NCI-H2227 (cell line): ENCODE results near the gene GHRHR.

Experiments used
- DNase-seq: peaks from one replicate; lab custom pipeline; 2025; ENCODE audit not compliant: unreplicated experiment; lab: John Stamatoyannopoulos, UW

The GHRHR gene

DNA sequence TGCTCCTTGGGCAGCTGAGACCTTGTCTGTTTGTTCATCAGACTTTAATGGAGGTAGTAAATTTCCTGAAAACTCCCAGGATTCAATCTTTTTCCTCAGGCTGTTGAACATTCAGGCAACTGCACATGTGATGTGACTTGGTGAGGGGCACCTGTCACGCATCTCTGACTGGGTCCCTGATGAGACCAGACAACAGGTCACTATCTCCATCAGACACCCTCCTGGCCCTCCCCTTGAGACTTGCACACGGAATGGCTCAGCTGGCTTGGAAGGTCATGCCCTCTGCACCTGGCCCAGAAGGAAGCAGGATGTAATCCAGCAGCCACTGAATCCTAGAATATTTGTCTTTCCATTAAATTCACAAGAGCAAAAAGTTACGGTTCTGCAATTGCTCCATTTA is 36.2 kb upstream of the GHRHR start:
- no peak for DNase-seq

DNA sequence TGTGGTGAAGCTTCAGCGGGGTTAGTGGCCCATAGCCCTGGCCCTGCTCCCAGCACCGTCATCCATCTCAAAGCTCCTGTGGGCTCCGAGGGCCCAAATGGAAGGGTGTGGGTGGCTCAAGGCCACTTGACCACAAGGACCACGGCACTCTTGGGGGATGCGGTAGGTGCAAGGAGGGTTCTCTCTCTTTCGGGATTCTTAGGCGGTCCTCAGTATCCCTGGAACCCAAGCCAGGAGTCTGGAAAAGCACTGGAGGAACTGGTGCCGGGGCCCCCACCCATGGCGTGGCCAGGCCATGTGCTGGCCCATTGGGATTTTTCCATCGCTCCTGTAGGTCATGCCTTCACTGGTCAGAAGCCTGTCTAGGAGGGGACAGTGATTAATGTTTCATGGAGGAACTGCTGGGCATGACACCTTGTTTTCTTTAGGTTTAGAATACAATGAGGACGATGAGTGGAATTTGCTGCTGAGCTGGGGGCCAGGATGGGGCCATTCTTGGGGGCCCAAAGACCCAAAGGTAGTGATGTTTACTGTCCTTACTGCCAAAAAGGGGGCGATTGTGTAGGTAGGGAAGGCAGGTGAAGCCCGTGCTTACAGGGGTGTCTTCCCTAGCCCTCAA is 35.4 kb upstream of the GHRHR start:
- no peak for DNase-seq

DNA sequence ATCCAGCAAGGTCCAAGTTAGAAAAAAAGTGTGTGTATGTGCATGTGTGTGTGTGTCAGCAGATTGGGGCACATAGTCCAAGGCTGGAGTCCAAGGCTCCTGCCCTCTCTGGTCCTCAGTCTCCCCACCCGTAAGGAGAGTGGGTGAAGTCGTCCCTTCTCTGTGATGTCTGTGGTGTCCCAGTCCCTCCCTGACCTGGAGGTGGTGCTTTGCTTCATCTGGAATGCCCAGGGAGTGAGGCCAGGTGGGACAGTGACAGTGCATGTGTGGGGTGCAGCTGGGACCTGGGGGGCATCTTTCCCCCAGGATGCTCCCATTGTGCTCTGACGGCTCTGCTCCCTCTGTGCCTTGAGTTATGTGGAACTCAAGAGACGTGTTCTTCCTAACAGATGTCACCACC is 34.1 kb upstream of the GHRHR start:
- DNase-seq: no peak

DNA sequence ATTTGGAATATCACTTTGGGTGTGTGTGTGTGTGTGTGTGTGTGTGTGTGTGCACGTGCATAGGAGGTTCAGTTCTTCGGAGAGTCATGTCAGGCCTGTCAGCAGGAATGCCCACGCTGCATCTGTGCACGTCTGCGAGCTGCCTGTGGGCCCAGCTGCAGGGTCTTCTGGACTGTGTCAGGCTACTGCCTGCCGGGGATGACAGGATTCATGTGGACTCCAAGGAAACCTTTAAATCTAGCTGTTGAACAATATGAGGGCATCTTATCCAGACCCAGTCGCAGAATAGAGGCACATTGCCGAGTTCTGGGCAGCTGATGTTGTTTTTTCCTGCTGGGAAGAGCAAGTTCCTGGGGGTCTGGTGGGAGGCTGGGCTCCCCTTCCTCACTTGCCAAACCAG is 33.1 kb upstream of the GHRHR start:
- DNase-seq: no peak

DNA sequence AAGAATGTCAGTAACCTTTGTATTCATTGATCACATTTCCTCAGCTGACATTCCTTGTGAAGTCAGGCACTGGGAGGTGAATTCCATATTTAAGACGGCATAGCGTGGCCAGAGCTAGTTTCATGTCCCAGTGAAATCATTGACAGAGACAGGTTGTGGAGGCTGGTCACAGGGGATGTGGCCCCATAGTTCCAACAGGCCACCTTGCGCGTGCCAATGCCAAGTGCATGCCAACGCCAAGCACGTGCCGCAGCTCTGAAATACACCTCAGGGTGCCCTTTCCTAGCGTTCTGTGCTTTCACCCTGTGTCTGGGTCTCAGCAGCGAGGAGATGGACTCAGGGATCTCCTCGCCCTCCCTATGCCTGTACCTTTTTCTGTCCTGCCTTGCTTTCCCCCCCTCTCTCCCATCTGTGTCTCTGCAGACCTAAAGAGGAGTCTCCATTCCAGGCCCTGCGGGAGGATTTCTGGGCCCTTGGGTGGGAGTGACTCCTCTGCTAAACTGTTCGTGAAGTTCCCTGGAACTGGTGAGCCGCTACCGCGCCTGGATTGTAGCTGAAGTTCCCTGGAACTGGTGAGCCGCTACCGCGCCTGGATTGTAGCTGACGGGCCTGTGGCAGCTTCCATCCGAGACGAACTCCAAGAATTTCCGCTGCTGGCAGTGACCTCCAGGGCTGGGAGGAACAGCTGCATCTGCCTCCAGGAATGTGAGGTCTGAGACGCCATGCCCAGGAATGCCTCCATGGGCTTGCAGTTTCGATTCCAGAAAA is 32.4 kb upstream of the GHRHR start:
- no peak for DNase-seq

DNA sequence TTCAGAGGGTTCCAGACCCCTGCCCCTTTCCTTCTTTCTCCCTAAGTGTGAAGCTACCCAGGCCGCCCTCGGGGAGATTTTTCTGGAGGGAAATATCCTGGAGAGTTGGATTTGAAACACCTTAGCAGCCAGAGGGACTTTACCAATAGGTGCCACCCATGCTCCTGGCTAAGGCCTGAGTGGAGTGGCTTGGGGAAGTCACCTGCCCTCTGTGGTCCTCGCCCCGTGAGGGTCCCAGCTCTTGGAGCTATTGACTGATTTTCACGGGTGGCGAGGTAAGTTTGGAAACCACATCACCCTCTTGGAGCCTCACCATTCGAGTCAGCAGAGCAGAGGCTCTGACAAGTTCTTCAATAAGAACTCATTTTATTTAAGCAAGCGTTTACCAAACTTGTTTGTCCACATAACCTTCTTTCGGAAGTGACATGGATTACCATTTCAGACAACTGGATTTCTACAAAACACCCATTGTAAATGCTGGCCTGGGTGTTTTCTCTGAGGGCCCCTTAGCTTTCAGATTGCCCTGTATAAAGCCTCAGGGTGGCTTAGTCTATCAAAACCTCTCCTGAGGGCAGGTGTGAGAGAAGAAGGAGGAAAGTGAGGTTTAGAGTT is 31.7 kb upstream of the GHRHR start:
- no peak for DNase-seq

DNA sequence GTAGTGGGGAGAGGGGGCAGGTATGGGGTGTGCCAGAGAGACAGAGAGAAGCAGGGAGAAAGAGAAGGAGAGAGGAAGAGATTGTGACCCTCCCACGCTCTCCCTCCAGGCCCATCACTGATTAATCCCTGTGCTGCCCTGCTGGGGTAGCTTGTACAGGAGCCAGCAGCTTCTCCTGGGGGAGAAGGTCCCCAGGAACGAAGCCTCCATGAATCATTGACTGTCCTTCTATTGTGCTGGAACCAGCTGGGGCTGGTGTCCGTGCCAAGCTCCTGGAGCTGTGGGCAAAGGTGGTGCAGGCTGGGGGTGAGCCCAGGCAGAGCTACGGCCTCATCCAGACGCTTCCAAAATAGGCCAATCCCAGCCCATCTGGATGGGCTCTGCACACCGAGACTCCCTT is 31.2 kb upstream of the GHRHR start:
- DNase-seq: no peak

DNA sequence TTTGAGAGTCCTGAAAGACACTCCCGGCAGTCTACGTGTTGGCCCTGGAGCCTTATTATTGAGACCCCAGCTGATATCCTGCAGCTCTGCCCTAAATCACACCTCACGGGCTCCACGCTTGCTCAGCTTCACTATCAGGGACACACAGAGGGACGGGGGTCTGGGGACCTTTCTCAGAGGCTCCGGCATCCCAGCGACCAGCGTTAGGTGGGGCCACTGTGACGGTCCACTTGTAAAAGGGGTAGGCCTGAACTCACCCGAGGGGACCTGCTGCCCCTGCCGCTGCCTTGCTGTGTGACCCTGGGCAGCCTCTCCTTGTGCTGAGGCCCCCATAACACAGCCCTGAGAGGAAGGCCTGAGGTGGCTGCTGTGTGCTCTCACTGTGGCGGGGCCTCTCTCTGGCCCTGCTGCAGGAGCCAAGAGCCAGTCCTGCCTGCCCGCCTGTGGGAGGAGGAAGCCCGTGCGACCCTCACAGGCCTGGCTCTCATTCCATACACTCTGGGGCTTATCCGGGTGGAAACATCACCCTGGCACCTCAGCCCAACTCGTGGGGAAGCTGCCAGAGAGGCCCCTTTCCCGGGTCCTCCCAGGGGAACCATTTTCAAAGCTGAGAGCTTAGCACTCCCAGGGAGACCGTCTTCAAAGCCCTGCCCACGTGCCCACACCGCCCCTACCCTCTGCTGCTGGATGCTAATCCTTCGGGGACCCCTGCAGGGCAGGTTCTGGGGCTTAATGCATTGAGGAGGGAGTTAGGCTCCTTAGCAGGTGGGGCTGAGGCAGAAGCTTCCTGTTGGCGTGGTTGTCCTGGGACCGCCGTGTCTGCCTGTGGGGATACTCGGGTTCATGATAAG is 30.4 kb upstream of the GHRHR start:
- DNase-seq: no peak

DNA sequence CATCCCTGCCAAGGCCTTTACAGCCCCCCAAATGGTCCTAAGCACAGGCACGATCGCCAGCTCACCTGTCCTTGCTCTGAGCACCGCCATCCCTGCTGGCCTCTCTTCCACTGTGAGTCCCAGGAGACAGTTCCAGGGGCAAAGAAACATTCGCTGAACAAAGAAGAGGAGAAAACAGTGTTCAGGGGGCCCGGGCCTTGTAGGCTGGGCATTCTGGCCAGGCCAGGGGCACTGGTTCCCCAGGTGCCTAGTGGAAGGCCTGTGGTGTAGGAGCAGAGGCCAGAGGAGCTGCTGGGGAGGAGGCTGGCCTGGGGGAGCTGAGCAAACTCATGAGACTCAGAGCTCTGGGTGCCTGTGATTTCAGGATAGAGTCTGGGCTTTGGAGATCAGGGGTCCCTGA is 29.5 kb upstream of the GHRHR start:
- no peak for DNase-seq

DNA sequence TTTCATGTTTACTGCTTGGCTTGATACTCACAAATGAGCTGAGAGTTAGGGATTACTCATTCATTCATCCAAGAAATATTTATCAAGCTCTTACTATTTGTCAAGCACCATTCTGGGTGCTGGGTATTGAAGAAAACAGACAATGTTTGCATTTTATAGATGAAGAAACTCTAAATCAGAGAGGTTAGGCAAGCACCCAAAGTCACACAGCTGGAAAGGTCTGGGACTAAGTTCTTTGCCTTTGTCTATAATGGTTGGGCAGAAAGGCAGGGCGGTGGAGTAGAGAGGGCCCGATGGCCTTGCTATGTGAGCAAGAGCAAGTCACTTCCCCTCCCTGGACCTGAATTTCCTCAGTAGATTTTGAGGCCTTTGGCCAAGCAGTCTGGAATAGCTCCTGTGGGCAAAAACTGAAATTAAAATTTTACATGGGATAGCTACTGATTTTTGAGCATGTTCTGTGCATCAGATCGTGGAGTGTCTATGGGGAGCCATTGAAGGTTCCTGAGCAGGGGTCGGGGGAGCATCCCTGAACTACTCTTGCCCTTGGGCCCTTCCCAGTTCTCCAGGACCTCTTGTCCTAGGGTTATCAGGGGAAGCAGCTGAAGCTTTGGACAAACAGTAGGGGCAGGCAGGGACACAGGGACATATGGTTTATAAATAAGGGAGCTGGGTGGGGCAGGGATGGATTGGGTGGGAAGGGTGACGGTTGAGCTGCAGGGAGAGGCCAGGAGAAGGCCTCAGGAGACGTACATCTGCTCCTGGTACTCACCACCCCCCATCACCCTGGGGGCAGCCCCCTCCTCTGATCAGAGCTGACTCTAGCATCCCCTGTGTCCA is 28.8 kb upstream of the GHRHR start:
- DNase-seq: no peak

DNA sequence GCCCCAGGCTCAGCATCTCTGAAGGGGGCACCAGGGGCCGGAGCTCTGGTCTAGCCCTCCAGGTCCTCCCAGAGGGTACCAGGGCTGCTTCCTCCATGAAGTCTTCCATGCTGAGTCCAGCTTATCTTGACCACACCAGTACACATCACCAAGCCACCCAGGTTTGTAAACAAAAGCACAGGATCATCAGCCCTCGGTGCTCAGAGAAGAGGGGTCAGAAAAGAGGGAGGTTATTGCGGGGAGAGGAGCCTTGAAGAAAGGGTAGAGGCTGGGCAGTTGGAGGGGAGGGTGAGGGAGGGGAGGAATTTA is 28.2 kb upstream of the GHRHR start:
- no peak for DNase-seq

DNA sequence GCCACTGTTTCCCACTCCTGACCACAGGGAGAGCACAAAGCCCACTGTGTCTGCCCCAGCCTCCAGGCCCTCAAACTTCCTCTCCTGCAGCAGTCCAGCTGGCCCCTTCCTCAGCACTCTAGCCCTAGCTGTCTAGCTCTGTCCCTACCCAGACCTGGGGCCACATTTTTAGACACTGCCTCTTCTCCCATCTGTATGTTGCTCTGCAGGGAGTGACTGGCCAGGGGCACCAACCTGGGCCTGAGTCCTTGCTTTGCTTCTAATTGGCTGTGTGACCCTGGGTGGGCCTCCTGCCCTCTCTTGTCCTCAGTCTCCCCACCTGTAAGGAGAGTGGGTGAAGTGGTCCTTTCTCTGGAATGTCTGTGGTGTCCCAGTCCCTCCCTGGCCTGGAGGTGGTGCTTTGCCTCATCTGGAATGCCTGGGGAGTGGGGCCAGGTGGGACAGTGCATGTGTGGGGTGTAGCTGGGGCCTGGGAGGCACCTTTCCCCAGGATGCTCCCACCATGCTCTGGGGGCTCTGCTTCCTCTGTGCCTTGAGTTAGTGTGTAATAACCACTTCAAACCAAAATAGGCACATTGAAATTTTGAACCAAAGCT is 27.0 kb upstream of the GHRHR start:
- no peak for DNase-seq

DNA sequence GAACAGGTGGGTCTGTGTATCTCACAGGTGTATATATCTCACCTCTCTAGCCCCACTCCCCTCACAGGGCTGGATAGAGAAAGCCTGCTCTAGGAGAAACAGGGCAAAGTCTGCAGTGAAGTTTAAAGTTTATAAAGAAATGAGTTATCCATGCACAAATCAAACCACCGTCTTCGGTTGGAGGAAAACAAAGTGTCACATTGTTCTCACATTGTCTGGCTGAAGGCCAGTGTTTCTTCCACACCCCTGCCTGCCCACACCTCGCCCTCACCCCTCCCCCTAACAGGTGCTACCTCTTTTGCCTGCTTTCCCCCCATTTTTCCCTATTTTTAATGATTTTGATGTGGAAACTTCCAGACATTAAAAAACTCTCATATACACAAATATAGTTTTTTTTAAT is 26.3 kb upstream of the GHRHR start:
- DNase-seq: no peak

DNA sequence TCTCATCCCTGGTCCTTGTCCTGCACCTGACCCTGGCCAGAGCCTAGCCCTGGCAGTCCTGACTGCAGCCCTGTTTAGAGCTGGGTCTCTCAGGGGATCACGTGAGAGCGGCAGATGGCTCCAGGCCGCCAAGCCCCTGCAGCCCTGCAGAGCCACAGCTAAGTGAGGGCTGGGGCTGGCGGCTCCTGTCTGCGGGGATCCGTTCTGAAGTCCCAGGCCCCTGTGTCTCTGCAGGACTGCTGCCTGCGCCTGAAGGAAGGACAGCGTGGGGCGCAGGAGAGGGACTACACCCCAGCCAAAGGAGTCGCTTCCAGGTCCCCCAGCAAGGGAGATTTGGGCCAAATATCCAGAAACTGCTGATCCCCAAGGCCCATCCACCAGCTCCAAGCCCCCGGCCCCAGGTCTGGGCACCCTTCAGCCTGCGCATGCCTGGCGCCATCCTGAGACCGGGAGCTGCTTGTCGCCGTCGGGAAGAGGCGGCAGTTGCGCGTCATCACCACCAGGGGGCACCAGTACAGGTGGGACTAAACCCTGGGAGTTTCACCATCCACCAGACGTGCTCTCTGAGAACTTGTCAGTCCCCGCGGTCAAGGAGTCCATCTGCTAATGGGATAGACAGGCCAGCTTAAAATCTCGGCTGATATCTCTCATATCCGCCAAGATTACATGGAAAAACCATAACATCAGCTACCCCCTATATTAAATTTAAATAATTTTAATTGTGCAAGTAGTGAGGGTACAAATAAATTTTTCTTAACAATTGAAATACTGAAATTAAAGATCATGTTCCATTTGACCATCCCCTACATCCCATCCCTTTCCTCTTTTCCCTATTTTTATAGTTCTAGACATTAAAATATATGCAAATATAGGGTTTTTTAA is 25.1 kb upstream of the GHRHR start:
- DNase-seq: peak; percentile 91

DNA sequence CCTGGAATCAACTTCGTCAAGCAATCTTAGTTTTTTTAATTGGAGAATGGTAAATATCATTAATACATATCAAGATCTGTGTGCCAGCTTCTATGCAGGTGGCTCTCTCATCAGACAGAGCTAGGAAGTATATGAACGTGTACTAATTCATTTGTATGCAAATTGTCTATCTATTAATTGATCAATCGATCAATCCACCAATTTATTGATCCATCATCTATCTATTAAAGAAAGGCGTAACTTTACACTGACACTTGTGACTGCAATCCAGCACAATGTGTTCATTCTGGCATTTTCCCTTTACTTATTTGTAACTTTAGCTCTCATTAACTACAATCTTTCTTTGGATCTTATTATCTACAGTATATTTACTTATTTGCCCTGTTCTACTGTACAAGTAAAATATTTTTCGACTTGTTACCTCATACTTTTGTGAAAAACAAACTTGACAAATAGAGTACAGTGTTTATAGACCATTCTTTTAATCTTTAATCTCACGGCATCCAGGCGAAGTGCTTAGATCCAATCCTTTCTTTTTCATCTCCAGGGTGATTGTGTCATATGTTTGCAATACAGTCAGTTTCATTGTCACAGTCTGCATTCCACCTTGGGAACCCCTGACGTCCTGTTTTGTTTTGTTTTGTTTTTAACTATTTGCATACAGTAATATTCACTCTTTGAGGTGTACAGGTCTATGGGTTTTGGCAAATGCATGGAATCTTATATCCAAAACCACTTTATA is 22.0 kb upstream of the GHRHR start:
- no peak for DNase-seq

DNA sequence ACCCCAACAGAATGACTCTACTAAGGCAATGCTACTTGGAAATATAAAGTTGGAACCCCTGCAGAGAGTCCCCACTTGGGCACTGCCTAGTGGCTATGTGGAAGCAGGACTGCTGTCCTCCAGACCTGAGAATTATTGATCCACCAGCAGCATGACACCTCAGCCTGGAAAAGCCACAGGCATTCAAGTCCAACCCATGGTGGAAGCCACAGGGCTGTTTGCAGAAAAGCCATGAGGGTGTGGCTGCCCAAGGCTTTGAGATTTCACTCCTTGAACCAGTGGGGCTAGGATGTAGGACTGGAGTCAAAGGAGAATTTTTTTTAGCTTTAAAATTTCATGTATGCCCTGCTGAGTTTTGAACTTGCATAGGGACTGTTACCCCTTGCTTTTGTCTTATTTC is 13.6 kb upstream of the GHRHR start:
- DNase-seq: no peak

DNA sequence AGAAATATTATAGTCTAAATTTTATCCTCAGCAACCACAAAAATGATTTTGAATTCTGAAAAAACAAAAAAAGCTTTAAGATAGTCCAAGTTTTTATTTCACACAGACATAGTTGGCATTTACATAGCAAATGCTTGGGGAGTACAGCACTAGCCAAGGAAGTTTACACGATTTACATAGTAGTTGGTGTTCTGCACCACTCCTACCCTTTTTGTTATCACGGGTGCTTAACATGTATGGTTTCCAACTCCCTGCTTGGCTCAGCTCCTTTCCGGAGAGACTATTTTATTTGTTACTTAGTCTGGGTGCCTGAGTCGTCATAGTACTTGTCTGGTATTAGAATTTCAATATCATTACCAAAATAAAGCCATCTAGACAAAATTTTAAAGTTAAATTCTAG is 8.8 kb upstream of the GHRHR start:
- no peak for DNase-seq

DNA sequence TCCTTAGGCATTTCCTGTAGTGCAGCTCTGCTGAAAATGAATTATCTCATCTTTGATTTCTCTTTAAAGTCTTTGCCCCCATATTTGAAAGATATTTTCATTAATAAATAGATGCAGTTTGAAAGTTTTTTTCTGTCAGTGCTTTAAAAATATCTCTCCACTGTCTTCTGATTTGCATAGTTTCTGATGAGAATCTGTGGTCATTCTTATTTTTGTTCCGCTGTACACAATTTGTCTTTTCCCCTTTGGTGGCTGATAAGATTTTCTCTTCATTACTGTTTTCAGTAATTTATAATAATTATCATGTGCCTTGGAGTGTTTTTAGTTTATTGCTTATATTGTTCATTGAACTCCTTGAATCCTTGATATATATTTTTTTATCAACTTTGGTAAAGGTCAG is 7.0 kb upstream of the GHRHR start:
- DNase-seq: no peak

DNA sequence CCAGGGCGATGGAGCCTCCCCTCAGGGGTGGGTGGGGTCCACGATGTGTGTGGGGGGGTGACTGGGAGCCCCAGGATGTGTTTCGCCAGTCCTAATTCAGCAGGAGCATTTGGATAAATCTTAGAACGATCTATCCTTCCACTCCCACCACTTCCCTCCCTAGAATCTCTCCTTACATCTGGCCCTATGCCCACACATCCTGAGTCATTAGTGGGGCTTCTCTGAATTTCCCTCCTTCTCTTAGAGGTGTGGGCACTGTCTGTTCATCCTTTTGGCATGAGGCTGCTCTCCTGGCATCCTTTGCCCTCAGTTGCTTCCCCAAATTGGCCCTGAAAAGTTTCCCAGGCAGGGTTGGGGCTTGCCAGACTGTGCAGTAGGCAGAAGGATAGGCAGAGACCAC is 1.6 kb downstream of the GHRHR start:
- no peak for DNase-seq
